ENCODE results near the gene MTFR2. TPM values are rescaled to one million over a fixed set of nuclear protein-coding genes. Genes with fewer than 3 reads are reported as not detected.
A peak's percentile ranks its signal among the peaks of the same experiment; 100 is the strongest.
"Not testable (repeated sequence)": the region's sequence is repeated elsewhere in the genome, so short reads cannot be mapped to it uniquely, and the experiment has no call there.

MTFR2 gene
- total RNA-seq, 1 donor from 2014 or later: 0.52 TPM

DNA sequence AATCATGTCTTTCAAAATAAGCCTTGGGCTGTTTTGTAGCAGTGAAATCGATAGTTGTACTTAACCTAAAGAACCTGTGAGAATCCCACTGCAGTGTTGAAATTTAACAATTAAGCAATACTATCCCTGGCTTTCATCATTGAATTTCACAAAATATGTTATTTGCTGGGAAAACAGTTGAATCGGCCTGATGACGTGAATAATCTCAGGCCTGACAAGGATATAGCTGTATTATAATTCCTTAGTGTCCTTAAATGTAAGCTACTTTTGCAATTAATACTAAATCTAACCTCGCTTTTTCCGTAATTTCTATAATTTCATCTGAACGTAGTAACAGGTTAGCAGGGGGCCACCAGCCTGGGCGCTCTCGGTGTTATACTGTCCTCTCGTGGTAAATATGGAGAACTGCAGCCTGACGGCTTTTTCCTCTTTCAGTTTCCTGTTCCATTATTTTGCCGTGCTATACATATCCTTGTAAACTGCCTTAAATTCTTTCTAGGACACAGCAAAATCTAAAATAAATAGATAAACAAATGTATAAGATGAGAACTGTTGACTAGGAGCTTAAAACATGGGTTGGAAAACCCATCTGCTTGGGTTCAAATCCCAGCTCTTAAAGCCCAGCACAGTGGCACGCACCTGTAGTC, 24.0 kb downstream of the MTFR2 start:
- peaks cover 7% of the 10 kb centered on the region for H3K4me1 ChIP-seq
- H3K4me3 ChIP-seq: peak overlapping the region; percentile 43
- H3K36me3 ChIP-seq: no peaks in the 10 kb centered on the region
- no peaks in the 10 kb centered on the region for H3K27me3 ChIP-seq (ENCODE audit: low read depth)
- H3K27ac ChIP-seq (replicated peaks): peak overlapping the region; percentile 5
- intact Hi-C loops (cut with micrococcal nuclease): loop anchor here (5.0 kb wide), 1 partner anchor 194 kb away; no protein-coding TSS in a partner anchor
- TF ChIP-seq, protein P1, sequence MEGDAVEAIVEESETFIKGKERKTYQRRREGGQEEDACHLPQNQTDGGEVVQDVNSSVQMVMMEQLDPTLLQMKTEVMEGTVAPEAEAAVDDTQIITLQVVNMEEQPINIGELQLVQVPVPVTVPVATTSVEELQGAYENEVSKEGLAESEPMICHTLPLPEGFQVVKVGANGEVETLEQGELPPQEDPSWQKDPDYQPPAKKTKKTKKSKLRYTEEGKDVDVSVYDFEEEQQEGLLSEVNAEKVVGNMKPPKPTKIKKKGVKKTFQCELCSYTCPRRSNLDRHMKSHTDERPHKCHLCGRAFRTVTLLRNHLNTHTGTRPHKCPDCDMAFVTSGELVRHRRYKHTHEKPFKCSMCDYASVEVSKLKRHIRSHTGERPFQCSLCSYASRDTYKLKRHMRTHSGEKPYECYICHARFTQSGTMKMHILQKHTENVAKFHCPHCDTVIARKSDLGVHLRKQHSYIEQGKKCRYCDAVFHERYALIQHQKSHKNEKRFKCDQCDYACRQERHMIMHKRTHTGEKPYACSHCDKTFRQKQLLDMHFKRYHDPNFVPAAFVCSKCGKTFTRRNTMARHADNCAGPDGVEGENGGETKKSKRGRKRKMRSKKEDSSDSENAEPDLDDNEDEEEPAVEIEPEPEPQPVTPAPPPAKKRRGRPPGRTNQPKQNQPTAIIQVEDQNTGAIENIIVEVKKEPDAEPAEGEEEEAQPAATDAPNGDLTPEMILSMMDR (IDR thresholded peaks at IDR 0.05; ENCODE audit: borderline replicate concordance): peak; percentile 100
- DNase-seq: peak; percentile 27
- no peaks in the 10 kb centered on the region for H3K9me3 ChIP-seq (replicated peaks)

DNA sequence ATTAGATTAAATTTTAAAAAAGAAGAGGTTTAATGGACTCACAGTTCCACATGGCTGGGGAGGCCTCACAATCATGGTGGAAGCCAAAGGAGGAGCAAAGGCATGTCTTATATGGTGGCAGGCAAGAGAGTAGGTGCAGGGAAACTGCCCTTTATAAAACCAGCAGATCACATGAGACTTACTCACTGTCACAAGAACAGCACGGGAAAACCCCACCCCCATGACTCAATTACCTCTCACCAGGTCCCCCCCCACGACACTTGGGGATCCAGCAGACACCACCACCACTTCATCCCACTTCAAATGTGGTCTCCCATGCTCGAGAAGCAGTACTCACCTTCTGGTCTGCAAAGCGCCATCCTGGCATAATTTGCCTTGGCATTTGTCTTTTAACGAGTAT, 24.6 kb downstream of the MTFR2 start:
- no peaks in the 10 kb centered on the region for H3K27me3 ChIP-seq (ENCODE audit: low read depth)
- intact Hi-C loops (cut with micrococcal nuclease): loop anchor here (5.0 kb wide), 1 partner anchor 193 kb away; no protein-coding TSS in a partner anchor
- no peak overlapping the region for H3K27ac ChIP-seq (replicated peaks)
- H3K9me3 ChIP-seq (replicated peaks): peaks cover 5% of the 10 kb centered on the region
- peaks cover 7% of the 10 kb centered on the region for H3K4me1 ChIP-seq
- H3K4me3 ChIP-seq: no peak overlapping the region
- H3K36me3 ChIP-seq: no peaks in the 10 kb centered on the region
- no peak for DNase-seq
- TF ChIP-seq, protein P1 (IDR thresholded peaks at IDR 0.05; ENCODE audit: borderline replicate concordance): no peak

DNA sequence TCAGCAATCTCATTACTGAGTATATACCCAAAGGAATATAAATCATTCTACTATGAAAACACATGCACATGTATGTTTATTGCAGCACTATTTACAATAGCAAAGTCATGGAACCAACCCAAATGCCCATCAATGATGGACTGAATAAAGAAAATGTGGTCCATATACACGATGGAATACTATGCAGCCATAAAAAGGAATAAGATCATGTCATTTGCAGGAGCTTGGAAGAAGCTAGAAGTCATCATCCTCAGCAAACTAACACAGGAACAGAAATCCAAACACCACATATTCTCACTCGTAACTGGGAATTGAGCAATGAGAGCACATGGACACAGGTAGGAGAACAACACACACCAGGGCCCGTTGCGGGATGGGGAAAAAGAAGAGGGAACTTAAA, 25.1 kb downstream of the MTFR2 start:
- not testable (repeated sequence) for H3K4me1 ChIP-seq; H3K27ac ChIP-seq (replicated peaks); DNase-seq; H3K4me3 ChIP-seq; H3K36me3 ChIP-seq; H3K27me3 ChIP-seq (ENCODE audit: low read depth)
- peaks cover 11% of the 10 kb centered on the region for H3K9me3 ChIP-seq (replicated peaks)
- intact Hi-C loops (cut with micrococcal nuclease): loop anchor here (5.0 kb wide), 2 partner anchors 193 to 683 kb away; no protein-coding TSS in a partner anchor

DNA sequence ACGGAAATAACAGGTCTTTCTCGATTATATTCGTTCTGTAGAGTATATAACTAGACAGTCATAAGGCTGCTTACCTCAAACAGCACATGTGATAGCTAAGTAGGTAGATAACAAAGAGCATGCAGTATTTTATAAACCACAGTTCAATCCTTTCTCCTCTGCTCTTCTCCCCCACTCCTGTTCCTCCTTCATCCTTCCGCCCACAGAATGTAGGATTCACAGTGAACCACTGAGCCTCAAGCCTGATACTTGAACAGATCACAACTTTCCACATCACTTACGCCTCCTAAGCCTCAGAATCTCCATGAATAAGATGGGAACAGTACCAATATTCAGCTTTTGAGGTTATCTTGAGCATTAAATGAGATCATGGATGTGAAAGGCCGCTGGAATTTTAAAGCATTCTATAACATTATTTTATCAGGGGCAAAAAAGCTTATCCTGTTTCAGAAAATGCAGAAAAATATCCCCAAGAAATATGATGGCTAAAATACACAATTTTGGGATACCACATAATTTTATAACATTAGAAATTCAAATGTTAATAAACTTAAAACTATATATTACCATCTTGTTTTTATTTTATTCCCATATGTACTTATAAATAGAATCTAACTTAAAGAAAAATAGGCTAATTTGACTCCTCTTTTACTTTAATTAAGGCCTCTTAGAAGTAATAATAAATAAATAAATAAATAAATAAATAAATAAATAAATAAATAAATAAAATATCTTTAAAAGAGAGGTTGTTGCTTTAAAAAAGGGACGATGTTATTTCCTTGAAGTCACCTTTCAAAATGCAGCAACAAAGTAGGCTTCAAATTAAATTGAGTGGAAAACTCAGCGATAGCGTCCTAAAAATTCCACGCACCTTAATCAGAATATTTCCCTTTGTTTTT, 33.4 kb downstream of the MTFR2 start:
- Histone ChIP-seq H3K9me3 (replicated peaks) (peaks cover 20% of the 10 kb centered on the region), H3K4me1 (no peaks in the 10 kb centered on the region), H3K27me3 (ENCODE audit: low read depth) (no peaks in the 10 kb centered on the region), H3K4me3 (no peak overlapping the region), H3K27ac (replicated peaks) (no peak overlapping the region), H3K36me3 (no peaks in the 10 kb centered on the region)
- DNase-seq: no peak
- intact Hi-C loops (cut with micrococcal nuclease): no loop called here
- TF ChIP-seq, protein P1 (IDR thresholded peaks at IDR 0.05; ENCODE audit: borderline replicate concordance): no peak

DNA sequence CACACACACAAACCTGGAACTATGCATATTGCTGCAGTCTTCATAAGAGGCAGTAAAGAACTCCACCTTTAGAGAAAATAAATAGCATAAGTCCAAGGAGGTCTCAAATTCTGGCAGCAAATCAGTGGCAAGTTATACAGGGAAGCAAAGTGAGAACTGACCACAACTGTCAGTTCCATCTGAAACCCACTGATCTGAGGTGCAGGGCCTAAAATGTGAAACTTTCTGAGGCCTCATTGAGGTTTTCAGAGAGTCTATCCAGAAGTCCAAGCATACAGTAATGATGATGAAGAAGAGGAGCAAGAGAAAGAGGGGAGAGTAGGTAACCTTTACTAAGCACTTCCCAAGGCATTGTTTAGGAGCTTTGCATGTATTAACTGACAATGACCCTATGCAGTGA, 36.3 kb downstream of the MTFR2 start:
- no peak overlapping the region for H3K4me3 ChIP-seq
- no peaks in the 10 kb centered on the region for H3K27me3 ChIP-seq (ENCODE audit: low read depth)
- intact Hi-C loops (cut with micrococcal nuclease): no loop called here
- TF ChIP-seq, protein P1 (IDR thresholded peaks at IDR 0.05; ENCODE audit: borderline replicate concordance): no peak
- H3K36me3 ChIP-seq: no peaks in the 10 kb centered on the region
- H3K9me3 ChIP-seq (replicated peaks): no peaks in the 10 kb centered on the region
- no peak for DNase-seq
- H3K27ac ChIP-seq (replicated peaks): no peak overlapping the region
- no peaks in the 10 kb centered on the region for H3K4me1 ChIP-seq
